Esophagus squamous epithelium (tissue), 4 donors: ENCODE data around the gene SRD5A3.

ENCODE experiments used
- CTCF ChIP-seq, 6 experiments: fragments of 450-650 bp in 4 of 6; fragments of 200-600 bp in 2 of 6; sonication (generic) in 2 of 6; IDR thresholded peaks; one replicate each; pipeline ENCODE4 v1.5.1; 2016 to 2019; ENCODE audit warnings: antibody characterized with exemption in 6 of 6, mild to moderate bottlenecking in 4 of 6, moderate library complexity in 4 of 6
- POLR2A ChIP-seq, 4 donors: fragments of 450-650 bp; IDR thresholded peaks; one replicate each; pipeline ENCODE4 v1.6.1; 2017; ENCODE audit warnings: antibody characterized with exemption in 4 of 4, mild to moderate bottlenecking in 4 of 4, moderate library complexity in 3 of 4

GRCh38 chr4:55337944-55338343 lies 8.1 kb upstream of the SRD5A3 start:
- no peak for TF ChIP-seq CTCF (IDR thresholded peaks at IDR 0.05)
- TF ChIP-seq POLR2A (IDR thresholded peaks at IDR 0.05), result no peak
